IgD-negative memory B cell (primary cell): ENCODE data around the gene BRINP2. TPM values are rescaled to one million over a fixed set of nuclear protein-coding genes. Genes with fewer than 3 reads are reported as not detected.
A peak's percentile ranks its signal among the peaks of the same experiment; 100 is the strongest.

Experiments used
- H3K27ac Mint-ChIP-seq, 3 donors: one replicate each; pipeline ENCODE4 v1.8.0; 2020 to 2022; ENCODE audit warnings: mild to moderate bottlenecking in 3 of 3, mixed read lengths in 3 of 3, moderate library complexity in 1 of 3
- H3K27me3 Mint-ChIP-seq: one replicate; pipeline ENCODE4 v1.8.0; 2021; ENCODE audit warnings: mixed read lengths
- H3K36me3 Mint-ChIP-seq: one replicate; pipeline ENCODE4 v1.8.0; 2020; ENCODE audit warnings: mild to moderate bottlenecking, mixed read lengths
- H3K4me1 Mint-ChIP-seq, 3 donors: one replicate each; pipeline ENCODE4 v1.8.0; 2020 to 2022; ENCODE audit warnings: mixed read lengths in 3 of 3, mild to moderate bottlenecking in 1 of 3
- H3K4me3 Mint-ChIP-seq, 4 donors: one replicate each; pipeline ENCODE4 v1.8.0; 2020 to 2022; ENCODE audit warnings: mild to moderate bottlenecking in 4 of 4, mixed read lengths in 4 of 4, moderate library complexity in 3 of 4
- H3K9me3 Mint-ChIP-seq, 3 donors: one replicate each; pipeline ENCODE4 v1.8.0; 2020 to 2021; ENCODE audit warnings: mixed read lengths in 3 of 3, mild to moderate bottlenecking in 1 of 3
- polyA plus RNA-seq: library from polyadenylated mRNA; unstranded; fragments of 300-500 nt; fragmentation: Illumina TruSeq; gene quantifications from one replicate; pipeline ENCODE4 v1.2.3, GENCODE V29; 2021

BRINP2 gene
- polyA plus RNA-seq, 1 donor from 2014 or later = not detected

DNA sequence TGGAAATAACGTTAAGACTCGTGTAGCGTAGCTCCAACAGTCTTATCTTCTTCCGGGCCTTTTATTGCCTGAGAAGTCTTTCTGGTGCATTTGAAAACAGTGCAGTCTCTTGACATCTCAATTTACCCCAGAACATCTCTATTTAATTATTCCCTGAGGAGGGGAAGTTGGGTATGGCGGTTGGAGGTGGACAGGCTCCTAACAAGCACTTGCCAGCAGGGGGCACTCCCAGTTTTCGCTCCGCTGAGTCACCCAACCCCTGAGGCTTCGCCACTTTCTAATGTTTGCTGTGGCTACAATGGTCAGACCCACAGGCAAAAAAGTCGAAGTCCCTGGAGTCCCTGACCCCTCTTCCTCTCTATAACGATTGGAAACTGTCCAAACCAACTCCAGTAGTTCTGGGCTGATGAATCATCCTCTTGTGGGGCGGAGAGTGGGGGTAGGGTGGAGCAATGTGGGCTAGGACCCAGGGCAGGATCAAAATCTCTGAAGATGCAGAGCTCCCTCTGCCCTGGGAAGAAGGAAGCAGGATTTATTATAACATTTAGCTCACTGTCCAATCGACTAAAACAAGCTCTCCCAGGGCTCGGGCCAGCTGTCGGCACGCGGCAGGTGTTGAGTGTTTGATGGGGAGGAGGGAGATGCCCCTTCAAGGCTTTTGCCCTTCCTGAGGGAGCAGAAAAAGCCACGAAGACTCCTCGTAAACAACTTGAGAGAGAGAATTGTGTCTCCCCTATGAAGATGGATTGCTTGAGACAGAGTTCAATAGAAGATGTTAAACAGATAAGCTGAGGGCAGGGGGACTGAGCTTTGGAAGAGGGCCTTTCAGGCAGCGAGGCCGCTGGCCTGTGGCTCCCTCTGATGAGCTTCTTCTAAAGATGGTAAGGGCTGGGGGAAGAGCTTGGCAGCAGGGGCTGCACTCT is 85.7 kb downstream of the BRINP2 start:
- H3K27ac Mint-ChIP-seq = no peak overlapping the region
- no peaks in the 10 kb centered on the region for H3K4me1 Mint-ChIP-seq
- H3K27me3 Mint-ChIP-seq = peaks cover 16% of the 10 kb centered on the region
- peaks cover 0 to 3% (median 0%) of the 10 kb centered on the region in 3 donors for H3K9me3 Mint-ChIP-seq
- H3K4me3 Mint-ChIP-seq = no peak overlapping the region
- H3K36me3 Mint-ChIP-seq = no peaks in the 10 kb centered on the region

DNA sequence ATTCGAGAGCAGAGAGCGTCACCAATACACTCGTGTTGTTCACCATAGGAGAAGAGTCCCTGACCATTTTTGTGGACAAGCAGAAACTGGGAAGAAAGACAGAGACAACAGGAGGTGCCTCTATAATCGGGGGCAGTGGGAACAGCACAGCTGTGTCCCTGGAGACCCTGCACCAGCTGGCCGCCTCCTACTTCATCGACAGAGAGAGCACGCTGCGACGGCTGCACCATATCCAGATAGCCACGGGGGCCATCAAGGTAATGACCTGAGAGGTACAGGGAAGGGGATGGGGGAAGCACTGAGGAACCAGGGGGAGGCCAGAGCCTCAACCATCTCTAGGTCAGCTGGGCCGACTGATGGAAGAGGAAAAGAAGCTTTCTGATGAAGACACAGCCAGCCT is 86.4 kb downstream of the BRINP2 start:
- peaks cover 0 to 3% (median 0%) of the 10 kb centered on the region in 3 donors for H3K9me3 Mint-ChIP-seq
- H3K4me1 Mint-ChIP-seq = no peaks in the 10 kb centered on the region
- H3K27me3 Mint-ChIP-seq = peaks cover 16% of the 10 kb centered on the region
- H3K4me3 Mint-ChIP-seq = no peak overlapping the region
- no peaks in the 10 kb centered on the region for H3K36me3 Mint-ChIP-seq
- no peak overlapping the region for H3K27ac Mint-ChIP-seq

DNA sequence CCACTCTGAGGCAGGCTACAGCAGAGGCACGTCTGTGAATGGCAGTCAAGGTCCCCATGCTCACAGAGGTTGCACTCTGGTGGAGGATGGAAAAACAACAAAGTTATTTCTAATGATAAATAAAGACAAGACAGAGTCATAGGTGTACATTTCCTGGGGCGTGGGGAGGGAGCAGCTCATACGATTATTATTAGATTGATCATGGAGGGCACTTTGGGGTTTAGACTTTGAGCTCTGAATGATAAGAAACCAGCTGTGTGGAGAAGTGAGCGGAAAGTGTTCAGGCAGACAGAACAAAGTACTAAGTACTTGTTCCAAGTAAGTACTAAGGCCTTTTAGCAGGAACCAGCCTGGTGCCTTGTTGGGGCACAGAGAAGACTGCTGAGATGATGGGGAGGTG is 86.8 kb downstream of the BRINP2 start:
- Mint-ChIP-seq H3K36me3 (no peaks in the 10 kb centered on the region), H3K27me3 (peaks cover 16% of the 10 kb centered on the region), H3K4me1 (no peaks in the 10 kb centered on the region), H3K4me3 (no peak overlapping the region), H3K9me3 (peaks cover 0 to 2% (median 0%) of the 10 kb centered on the region in 3 donors), H3K27ac (no peak overlapping the region)

DNA sequence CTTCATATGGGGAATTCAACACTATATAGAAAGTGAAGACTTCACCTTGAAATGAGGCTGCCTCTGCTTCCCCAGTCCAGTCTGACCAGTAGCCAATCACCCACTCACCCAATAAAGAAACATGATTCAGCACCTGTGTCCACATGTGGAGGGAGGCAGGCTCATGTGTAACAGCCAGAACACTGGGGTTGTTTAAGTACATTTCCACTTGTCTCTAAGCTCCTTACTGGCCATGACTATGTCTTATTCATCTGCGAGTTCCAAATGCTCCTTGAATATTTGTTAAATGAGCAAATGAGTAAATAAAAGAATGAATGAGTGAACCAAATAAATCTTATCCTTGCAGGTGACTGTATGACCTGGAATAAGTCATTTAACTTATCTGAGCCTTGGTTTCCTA is 100.1 kb downstream of the BRINP2 start:
- no peak overlapping the region for H3K4me3 Mint-ChIP-seq
- no peak overlapping the region for H3K27ac Mint-ChIP-seq
- H3K27me3 Mint-ChIP-seq = no peaks in the 10 kb centered on the region
- H3K4me1 Mint-ChIP-seq = no peaks in the 10 kb centered on the region
- H3K9me3 Mint-ChIP-seq = peaks cover 0 to 2% (median 0%) of the 10 kb centered on the region in 3 donors
- H3K36me3 Mint-ChIP-seq = no peaks in the 10 kb centered on the region

DNA sequence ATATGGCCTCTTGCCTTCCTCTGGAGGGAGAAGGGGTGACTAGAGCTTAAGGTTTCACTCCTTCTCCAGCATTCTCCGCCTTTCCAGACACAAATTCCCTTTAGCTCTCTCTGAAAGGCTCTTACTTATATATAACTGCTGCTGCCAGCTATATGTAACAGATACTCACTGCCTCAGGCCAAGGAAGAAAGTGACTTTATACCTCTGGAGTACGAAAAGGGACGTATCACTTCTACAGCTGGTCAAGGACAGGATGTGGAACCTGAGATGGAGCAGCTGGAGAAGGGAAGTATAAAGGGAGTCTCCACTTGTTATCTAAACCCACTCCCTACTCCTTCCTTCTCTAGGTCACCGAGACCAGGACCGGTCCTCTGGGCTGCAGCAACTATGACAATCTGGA is 102.4 kb downstream of the BRINP2 start:
- Mint-ChIP-seq H3K36me3 (no peaks in the 10 kb centered on the region), H3K4me3 (no peak overlapping the region), H3K9me3 (peaks cover 0 to 4% (median 0%) of the 10 kb centered on the region in 3 donors), H3K27me3 (no peaks in the 10 kb centered on the region), H3K4me1 (no peaks in the 10 kb centered on the region), H3K27ac (no peak overlapping the region)

DNA sequence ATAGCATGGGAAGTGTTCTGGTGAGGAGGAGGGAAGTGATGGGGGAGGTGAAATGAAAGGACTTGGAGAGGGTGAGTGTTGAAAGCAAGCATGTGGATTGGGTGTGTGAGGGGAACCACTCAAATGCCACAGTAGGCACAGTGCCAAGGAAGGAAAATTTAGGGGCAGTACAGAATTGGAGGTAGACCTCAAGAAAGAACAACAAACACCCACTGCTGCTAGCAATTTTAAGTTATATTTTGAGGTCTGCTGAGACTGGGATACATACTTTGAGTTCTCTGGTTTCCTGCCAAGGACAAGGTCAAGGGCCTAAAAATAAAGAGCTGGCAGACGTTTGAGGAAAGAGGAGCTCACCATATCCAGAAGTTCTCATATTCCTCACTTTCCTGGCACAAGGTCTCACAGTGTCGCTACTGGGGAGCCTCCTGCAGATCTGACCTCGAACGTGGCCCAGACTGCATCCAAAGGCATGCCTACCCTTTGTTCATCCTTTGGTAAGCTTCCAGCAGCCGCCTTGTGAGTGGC is 104.0 kb downstream of the BRINP2 start:
- Mint-ChIP-seq H3K27ac (no peak overlapping the region), H3K9me3 (peaks cover 0 to 4% (median 0%) of the 10 kb centered on the region in 3 donors), H3K36me3 (no peaks in the 10 kb centered on the region), H3K4me1 (no peaks in the 10 kb centered on the region), H3K27me3 (no peaks in the 10 kb centered on the region), H3K4me3 (no peak overlapping the region)

DNA sequence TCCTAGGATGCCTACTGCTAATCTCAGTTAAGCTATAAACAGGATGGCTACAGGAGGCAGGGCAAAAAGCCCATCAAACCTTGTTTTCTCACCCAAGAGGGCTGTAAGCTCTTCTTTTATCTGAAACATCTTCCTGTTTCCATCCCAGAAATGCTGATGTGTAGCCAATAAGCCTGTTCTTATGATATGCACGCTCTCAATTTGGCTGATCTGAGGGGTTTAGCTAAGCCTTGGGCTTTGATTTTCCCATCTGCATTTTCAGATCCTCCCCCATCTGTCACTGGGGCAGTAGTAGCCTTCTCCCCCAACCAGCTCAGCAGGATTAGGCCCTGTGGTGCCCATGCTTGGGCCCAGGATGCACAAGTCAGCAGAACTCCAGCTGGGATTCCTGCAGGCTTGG is 105.0 kb downstream of the BRINP2 start:
- H3K27ac Mint-ChIP-seq = no peak overlapping the region
- H3K27me3 Mint-ChIP-seq = no peaks in the 10 kb centered on the region
- peaks cover 0 to 4% (median 0%) of the 10 kb centered on the region in 3 donors for H3K9me3 Mint-ChIP-seq
- H3K36me3 Mint-ChIP-seq = no peaks in the 10 kb centered on the region
- H3K4me1 Mint-ChIP-seq = no peaks in the 10 kb centered on the region
- no peak overlapping the region for H3K4me3 Mint-ChIP-seq

DNA sequence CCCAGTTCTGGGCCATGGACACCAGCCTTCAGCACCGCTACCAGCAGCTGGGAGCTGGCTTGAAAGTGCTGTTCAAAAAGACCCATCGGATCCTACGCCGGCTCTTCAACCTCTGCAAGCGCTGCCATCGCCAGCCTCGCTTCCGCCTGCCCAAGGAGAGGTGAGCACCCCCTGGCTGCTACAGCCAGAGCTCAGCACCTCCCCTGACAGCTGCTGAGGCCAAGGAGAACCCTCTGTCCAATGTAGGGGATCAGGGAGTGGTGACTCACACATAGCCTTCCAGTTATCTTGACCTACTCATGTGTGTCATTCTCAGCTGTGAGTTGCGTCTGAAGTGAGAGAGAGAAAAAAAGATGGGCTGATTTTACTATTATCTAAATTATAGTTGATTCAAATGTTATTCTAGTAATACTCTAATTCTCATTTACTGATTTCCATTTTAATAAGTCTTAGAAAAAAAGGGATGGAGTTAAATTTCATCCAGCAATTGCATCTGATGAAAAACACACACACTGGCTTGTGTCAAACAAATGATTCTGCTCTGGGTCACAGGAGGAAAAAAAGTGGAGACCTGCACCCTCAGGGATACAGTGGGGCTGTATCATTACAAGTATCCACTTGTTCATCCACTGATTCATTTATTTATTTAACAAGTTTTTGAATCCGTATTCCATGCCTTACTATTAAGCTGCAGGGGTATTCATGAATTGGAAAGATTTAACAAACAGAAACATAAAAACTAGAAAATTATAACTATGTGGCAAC is 108.0 kb downstream of the BRINP2 start:
- H3K27me3 Mint-ChIP-seq = no peaks in the 10 kb centered on the region
- no peak overlapping the region for H3K27ac Mint-ChIP-seq
- peaks cover 0 to 3% (median 0%) of the 10 kb centered on the region in 3 donors for H3K9me3 Mint-ChIP-seq
- no peaks in the 10 kb centered on the region for H3K4me1 Mint-ChIP-seq
- no peaks in the 10 kb centered on the region for H3K36me3 Mint-ChIP-seq
- no peak overlapping the region for H3K4me3 Mint-ChIP-seq

DNA sequence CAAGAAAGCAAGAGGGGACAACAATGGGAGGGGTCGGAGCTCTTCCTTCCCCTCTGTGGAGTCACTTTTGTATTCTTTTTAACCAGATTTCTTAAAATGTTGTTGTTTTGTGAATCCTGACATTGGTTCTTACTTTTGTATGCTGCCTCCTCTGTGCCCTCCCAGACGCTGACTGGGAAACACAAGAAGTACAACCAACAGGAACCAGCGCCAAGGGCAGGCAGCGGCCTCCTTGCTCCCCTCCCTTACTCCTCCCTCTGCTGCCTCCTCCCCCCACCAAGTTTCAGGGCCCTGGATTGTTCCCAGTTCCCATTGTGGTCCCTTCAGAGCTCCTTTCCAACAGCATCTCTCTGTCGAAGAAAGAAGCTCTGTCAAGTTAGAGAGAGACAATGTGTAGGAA is 111.1 kb downstream of the BRINP2 start:
- no peaks in the 10 kb centered on the region for H3K36me3 Mint-ChIP-seq
- peaks cover 0 to 3% (median 0%) of the 10 kb centered on the region in 3 donors for H3K9me3 Mint-ChIP-seq
- H3K4me1 Mint-ChIP-seq = no peaks in the 10 kb centered on the region
- H3K27me3 Mint-ChIP-seq = no peaks in the 10 kb centered on the region
- H3K4me3 Mint-ChIP-seq = no peak overlapping the region
- no peak overlapping the region for H3K27ac Mint-ChIP-seq

DNA sequence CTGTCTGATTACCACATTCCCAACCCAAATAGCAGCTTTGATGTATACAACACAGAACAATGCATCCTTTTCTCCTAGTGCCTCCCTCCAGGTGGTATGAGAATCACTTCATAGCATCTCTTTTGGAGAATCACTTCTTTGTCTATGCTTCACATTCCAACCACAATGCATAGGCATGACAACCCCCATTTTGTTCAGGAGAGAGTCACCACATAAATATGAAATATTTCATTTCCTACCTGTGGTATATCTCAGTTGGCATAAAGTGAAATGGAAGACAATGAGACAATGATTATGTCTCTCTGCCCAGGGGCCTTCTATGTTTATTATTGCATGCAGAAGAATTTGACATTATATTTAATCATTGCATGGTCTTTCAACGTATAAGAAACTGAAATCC is 112.2 kb downstream of the BRINP2 start:
- Mint-ChIP-seq H3K27me3 (no peaks in the 10 kb centered on the region), H3K36me3 (no peaks in the 10 kb centered on the region), H3K4me3 (no peak overlapping the region), H3K27ac (no peak overlapping the region), H3K9me3 (peaks cover 0 to 2% (median 0%) of the 10 kb centered on the region in 3 donors), H3K4me1 (peaks cover 0 to 2% (median 0%) of the 10 kb centered on the region in 3 donors)

DNA sequence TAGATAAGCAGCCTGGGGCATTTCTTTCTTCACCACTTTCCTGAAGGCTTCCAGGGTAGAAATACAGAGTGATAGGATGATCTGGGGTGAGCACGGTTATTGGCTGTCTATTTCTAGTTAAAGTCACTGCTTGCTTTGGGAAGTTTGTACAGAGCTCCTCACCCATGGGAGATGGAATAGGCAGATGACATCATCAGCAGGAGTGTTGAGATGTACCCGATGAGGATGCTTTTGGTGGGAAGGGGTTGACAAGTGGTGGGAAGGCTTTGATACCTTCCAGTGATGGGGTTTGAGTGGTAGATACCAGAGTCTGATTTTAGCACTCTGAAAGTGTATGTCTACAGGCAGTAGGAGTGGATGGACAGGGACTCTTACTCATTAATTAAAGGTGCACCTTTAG is 112.6 kb downstream of the BRINP2 start:
- H3K27me3 Mint-ChIP-seq = no peaks in the 10 kb centered on the region
- H3K27ac Mint-ChIP-seq = no peak overlapping the region
- no peaks in the 10 kb centered on the region for H3K36me3 Mint-ChIP-seq
- H3K4me3 Mint-ChIP-seq = no peak overlapping the region
- peaks cover 0 to 2% (median 0%) of the 10 kb centered on the region in 3 donors for H3K4me1 Mint-ChIP-seq
- no peaks in the 10 kb centered on the region for H3K9me3 Mint-ChIP-seq

DNA sequence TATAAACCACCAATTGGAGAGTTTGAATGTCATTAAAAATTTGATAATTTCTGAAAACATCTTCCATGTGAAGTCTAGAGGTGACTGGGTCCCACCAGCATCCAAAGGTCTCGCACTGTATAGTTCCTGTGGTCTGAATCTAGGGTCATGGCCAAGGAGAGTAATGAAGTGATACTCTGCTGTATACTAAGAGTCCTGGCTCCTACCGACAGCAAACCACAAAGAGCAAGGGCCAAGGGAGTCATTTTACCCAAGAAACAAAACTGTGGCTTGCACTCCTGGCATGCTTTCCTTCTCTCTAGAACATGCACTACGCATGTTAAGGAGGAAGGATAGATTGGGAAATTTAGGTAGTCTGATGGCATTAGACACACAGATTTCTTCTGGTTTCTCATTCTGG is 115.6 kb downstream of the BRINP2 start:
- Mint-ChIP-seq H3K9me3 (no peaks in the 10 kb centered on the region), H3K27ac (no peak overlapping the region), H3K27me3 (no peaks in the 10 kb centered on the region), H3K4me1 (peaks cover 0 to 2% (median 0%) of the 10 kb centered on the region in 3 donors), H3K36me3 (no peaks in the 10 kb centered on the region), H3K4me3 (no peak overlapping the region)

DNA sequence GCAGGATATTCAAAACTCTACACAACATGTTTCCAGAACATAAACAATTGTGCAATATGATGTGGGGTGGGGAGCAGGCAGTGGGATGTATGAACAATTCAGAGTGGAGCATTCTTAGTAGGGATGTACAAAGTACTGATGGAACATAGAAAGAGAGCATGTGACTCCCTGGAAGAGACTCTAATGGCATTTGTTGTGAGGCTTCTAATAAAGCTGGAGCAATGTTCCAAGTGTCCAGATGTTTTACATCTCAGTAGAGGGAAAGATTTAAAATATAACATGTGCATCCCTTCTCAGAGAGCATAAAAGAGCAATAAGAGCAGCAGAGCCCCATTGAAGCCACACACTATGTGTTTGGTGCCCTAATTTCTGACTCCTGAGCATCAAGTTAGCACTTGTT is 116.5 kb downstream of the BRINP2 start:
- Mint-ChIP-seq H3K4me3 (no peak overlapping the region), H3K27ac (peak overlapping the region in 1 of 3 donors; percentile 8), H3K27me3 (no peaks in the 10 kb centered on the region), H3K4me1 (peaks cover 0 to 2% (median 0%) of the 10 kb centered on the region in 3 donors), H3K9me3 (no peaks in the 10 kb centered on the region), H3K36me3 (no peaks in the 10 kb centered on the region)

DNA sequence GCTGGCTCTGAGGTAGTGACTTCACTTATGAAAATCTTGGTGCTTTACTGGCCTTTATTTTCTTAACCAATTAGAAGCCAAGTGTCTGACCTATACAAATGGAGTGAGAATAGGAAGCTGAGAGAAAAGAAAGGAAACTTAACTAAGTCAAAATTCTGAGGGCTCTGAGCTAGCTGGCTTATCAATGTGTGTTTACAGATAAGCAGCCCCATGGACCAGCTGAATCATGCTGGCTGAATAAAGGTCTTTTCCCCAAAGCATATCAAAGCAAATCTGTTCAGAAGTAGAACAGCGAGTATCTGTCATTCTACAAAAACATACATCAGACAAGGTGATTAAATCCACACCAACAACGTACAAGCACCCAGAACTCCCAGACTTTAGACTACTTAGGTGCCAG is 117.2 kb downstream of the BRINP2 start:
- no peak overlapping the region for H3K27ac Mint-ChIP-seq
- H3K4me1 Mint-ChIP-seq = peaks cover 0 to 2% (median 0%) of the 10 kb centered on the region in 3 donors
- no peaks in the 10 kb centered on the region for H3K36me3 Mint-ChIP-seq
- H3K9me3 Mint-ChIP-seq = no peaks in the 10 kb centered on the region
- no peak overlapping the region for H3K4me3 Mint-ChIP-seq
- H3K27me3 Mint-ChIP-seq = no peaks in the 10 kb centered on the region

DNA sequence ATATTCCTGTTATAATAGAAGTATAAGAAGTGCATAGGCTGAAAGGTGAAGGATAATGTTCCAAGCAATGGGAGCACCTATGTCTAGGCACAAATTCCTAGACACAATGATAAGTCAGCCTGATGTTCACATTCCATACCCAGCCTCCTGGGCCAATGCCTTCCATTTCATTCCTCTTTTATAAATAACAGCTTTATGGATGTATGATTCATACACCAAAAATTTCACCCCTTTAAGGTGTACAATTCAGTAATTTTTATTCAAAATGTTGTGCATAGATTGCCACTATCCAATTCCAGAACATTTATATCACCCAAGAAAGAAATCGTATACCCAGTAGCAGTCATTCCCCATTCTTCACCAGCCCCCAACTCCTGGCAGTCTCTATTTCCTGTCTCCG is 118.8 kb downstream of the BRINP2 start:
- Mint-ChIP-seq H3K27ac (no peak overlapping the region), H3K4me3 (no peak overlapping the region), H3K4me1 (peaks cover 0 to 2% (median 0%) of the 10 kb centered on the region in 3 donors), H3K9me3 (peaks cover 0 to 3% (median 0%) of the 10 kb centered on the region in 3 donors), H3K27me3 (no peaks in the 10 kb centered on the region), H3K36me3 (no peaks in the 10 kb centered on the region)
